H1 (cell line): Measurements from ENCODE around the gene ADRB1. TPM values are rescaled to one million over a fixed set of nuclear protein-coding genes. Genes with fewer than 3 reads are reported as not detected.

Experiments
- CTCF ChIA-PET: fragments of 300-600 bp; sonication (Branson Sonifier 250); formaldehyde crosslinking; loops from one replicate; lab custom pipeline; 2021; ENCODE audit not compliant: partially characterized antibody; lab: Charles Lee
- POLR2A ChIA-PET: fragments of 300-600 bp; sonication (Branson Sonifier 250); formaldehyde crosslinking; loops from one replicate; lab custom pipeline; 2021; ENCODE audit warnings: inconsistent platforms; ENCODE audit not compliant: partially characterized antibody; lab: Charles Lee
- DNase-seq, 2 experiments: peaks; one replicate each; pipeline versions ENCODE4 v3.0.0 to v3.0.0-alpha.2; 2010 to 2022; ENCODE audit warnings: low spot score in 2 of 2, low read depth in 1 of 2, mixed read lengths in 1 of 2
- FAIRE-seq: peaks from 2 replicates; lab custom pipeline; 2011; peaks lifted over from hg19 to GRCh38; lab: Jason Lieb, UNC
- H2AFZ ChIP-seq: 2 replicates; pipeline ENCODE4 v1.8.1; 2012; ENCODE audit warnings: low read length, inconsistent platforms
- H2AK5ac ChIP-seq: 2 replicates; pipeline ENCODE4 v1.6.1; 2013; ENCODE audit warnings: low read depth, low read length
- H2BK120ac ChIP-seq: replicated peaks from 2 replicates; pipeline ENCODE3; 2013; ENCODE audit warnings: low read depth, low read length, inconsistent platforms
- H2BK12ac ChIP-seq: 2 replicates; pipeline ENCODE4 v1.6.1; 2013; ENCODE audit warnings: low read depth, low read length
- H2BK15ac ChIP-seq: 2 replicates; pipeline ENCODE4 v1.6.1; 2013; ENCODE audit warnings: low read length
- H2BK20ac ChIP-seq: 2 replicates; pipeline ENCODE4 v1.6.1; 2013; ENCODE audit warnings: low read length
- H2BK5ac ChIP-seq: 2 replicates; pipeline ENCODE4 v1.6.1; 2013; ENCODE audit warnings: low read depth, low read length
- H3K14ac ChIP-seq: 2 replicates; pipeline ENCODE4 v1.6.1; 2013; ENCODE audit warnings: inconsistent platforms; ENCODE audit not compliant: insufficient read length
- H3K18ac ChIP-seq: 2 replicates; pipeline ENCODE4 v1.6.1; 2013; ENCODE audit warnings: low read length; ENCODE audit errors: extremely low read depth
- H3K23ac ChIP-seq: 2 replicates; pipeline ENCODE4 v1.6.1; 2013; ENCODE audit warnings: inconsistent platforms; ENCODE audit not compliant: insufficient read length
- H3K23me2 ChIP-seq: 2 replicates; pipeline ENCODE4 v1.6.1; 2013; ENCODE audit warnings: low read depth, low read length
- H3K27ac ChIP-seq: 2 replicates; pipeline ENCODE4 v1.6.1; 2011; ENCODE audit warnings: low read depth, low read length, inconsistent platforms
- H3K27me3 ChIP-seq, 4 experiments: replicated peaks in 1 of 4; 1 replicate in 1 of 4; 2 replicates in 3 of 4; pipeline versions ENCODE4 v1.6.1 to v1.8.1; 2011 to 2013; ENCODE audit warnings: low read length in 3 of 4, mild to moderate bottlenecking in 3 of 4, inconsistent platforms in 2 of 4, mixed read lengths in 2 of 4, moderate library complexity in 1 of 4; ENCODE audit not compliant: control insufficient read depth in 3 of 4, insufficient read depth in 3 of 4; ENCODE audit errors: extremely low read depth in 1 of 4
- H3K36me3 ChIP-seq, 4 experiments: 2 replicates each; pipeline versions ENCODE4 v1.6.1 to v1.8.1; 2011 to 2013; ENCODE audit warnings: mild to moderate bottlenecking in 4 of 4, low read length in 3 of 4, moderate library complexity in 2 of 4, control low read depth in 1 of 4, inconsistent platforms in 1 of 4; ENCODE audit not compliant: insufficient read depth in 4 of 4, control insufficient read depth in 2 of 4
- H3K4ac ChIP-seq: replicated peaks from 2 replicates; pipeline ENCODE3; 2013; ENCODE audit warnings: low read length, low read depth, mixed read lengths, inconsistent platforms; ENCODE audit not compliant: insufficient read length
- H3K4me1 ChIP-seq, 4 experiments: replicated peaks in 1 of 4; 1 replicate in 1 of 4; 2 replicates in 3 of 4; pipeline versions ENCODE4 v1.6.1 to v1.8.1; 2011 to 2013; ENCODE audit warnings: low read length in 3 of 4, inconsistent platforms in 2 of 4, mixed read lengths in 1 of 4; ENCODE audit not compliant: insufficient read depth in 4 of 4, control insufficient read depth in 3 of 4
- H3K4me2 ChIP-seq, 2 experiments: 2 replicates each; pipeline versions ENCODE4 v1.6.1 to v1.8.1; 2011 to 2013; ENCODE audit warnings: low read depth in 2 of 2, low read length in 2 of 2, control low read depth in 1 of 2, inconsistent platforms in 1 of 2, mild to moderate bottlenecking in 1 of 2; ENCODE audit not compliant: insufficient read depth in 1 of 2
- H3K4me3 ChIP-seq, 4 experiments: fragments of 200-600, 300-600 bp in 1 of 4; sonication (generic), shearing (Covaris generic), sonication (Bioruptor Twin) in 1 of 4; 2 replicates each; pipeline versions ENCODE4 v1.5.1 to v1.8.1; 2011 to 2016; ENCODE audit warnings: low read length in 4 of 4, low read depth in 3 of 4, control low read depth in 2 of 4, inconsistent platforms in 2 of 4, mild to moderate bottlenecking in 2 of 4, mixed read lengths in 1 of 4, moderate library complexity in 1 of 4; ENCODE audit not compliant: insufficient read depth in 2 of 4; ENCODE audit errors: extremely low read depth in 1 of 4
- H3K56ac ChIP-seq: replicated peaks from 2 replicates; pipeline ENCODE3; 2013; ENCODE audit warnings: low read depth, mild to moderate bottlenecking, mixed read lengths, low read length, inconsistent platforms; ENCODE audit not compliant: insufficient read length
- H3K79me1 ChIP-seq: 2 replicates; pipeline ENCODE4 v1.6.1; 2013; ENCODE audit warnings: low read depth, low read length, control low read depth
- H3K79me2 ChIP-seq, 2 experiments: 2 replicates each; pipeline versions ENCODE4 v1.6.1 to v1.8.1; 2012 to 2013; ENCODE audit warnings: low read length in 2 of 2, mild to moderate bottlenecking in 2 of 2, inconsistent platforms in 1 of 2; ENCODE audit not compliant: insufficient read depth in 2 of 2, control insufficient read depth in 1 of 2
- H3K9ac ChIP-seq, 4 experiments: replicated peaks in 1 of 4; 1 replicate in 1 of 4; 2 replicates in 3 of 4; pipeline versions ENCODE4 v1.6.1 to v1.8.1; 2011 to 2013; ENCODE audit warnings: low read depth in 3 of 4, low read length in 3 of 4, control low read depth in 2 of 4, mild to moderate bottlenecking in 2 of 4, moderate library complexity in 2 of 4, inconsistent platforms in 1 of 4; ENCODE audit errors: extremely low read depth in 1 of 4
- H3K9me3 ChIP-seq, 2 experiments: 2 replicates each; pipeline versions ENCODE4 v1.6.1 to v1.8.1; 2012 to 2013; ENCODE audit warnings: mild to moderate bottlenecking in 2 of 2, moderate library complexity in 2 of 2, control low read depth in 1 of 2, inconsistent platforms in 1 of 2, low read depth in 1 of 2, low read length in 1 of 2, mixed read lengths in 1 of 2; ENCODE audit not compliant: insufficient read depth in 2 of 2
- H4K20me1 ChIP-seq, 2 experiments: replicated peaks in 1 of 2; 2 replicates each; pipeline versions ENCODE3 to v1.8.1; 2011 to 2013; ENCODE audit warnings: inconsistent platforms in 2 of 2, low read length in 2 of 2, mild to moderate bottlenecking in 1 of 2; ENCODE audit not compliant: insufficient read depth in 2 of 2, control insufficient read depth in 1 of 2
- H4K5ac ChIP-seq: 2 replicates; pipeline ENCODE4 v1.6.1; 2013; ENCODE audit warnings: low read length, low read depth, mixed read lengths, inconsistent platforms; ENCODE audit not compliant: insufficient read length
- H4K8ac ChIP-seq: 2 replicates; pipeline ENCODE4 v1.8.0; 2013; ENCODE audit warnings: mild to moderate bottlenecking, moderate library complexity, low read length, inconsistent platforms; ENCODE audit not compliant: insufficient read depth; ENCODE audit errors: extremely low read depth
- H4K91ac ChIP-seq: replicated peaks from 2 replicates; pipeline ENCODE3; 2013; ENCODE audit warnings: low read length, mixed read lengths, inconsistent platforms; ENCODE audit not compliant: insufficient read length
- SP4 ChIP-seq: IDR thresholded peaks from 2 replicates; pipeline ENCODE4 v1.6.1; 2012; ENCODE audit warnings: low read length, inconsistent platforms
- WGBS, 2 experiments: shearing (Covaris generic) in 1 of 2; methylation state at CpG; one replicate each; pipeline versions ENCODE4 v1.1.6 to v1.1.7; 2013 to 2015; ENCODE audit warnings: low lambda C conversion rate in 2 of 2, mixed read lengths in 2 of 2, inconsistent platforms in 1 of 2, low coverage in 1 of 2, missing lambda C conversion rate in 1 of 2; ENCODE audit not compliant: insufficient replicate concordance in 2 of 2, insufficient coverage in 1 of 2, insufficient read length in 1 of 2; ENCODE audit errors: extremely low coverage in 1 of 2, missing lambda C conversion rate in 1 of 2; 5-methylcytosine and 5-hydroxymethylcytosine counted together
- polyA plus RNA-seq, 7 experiments: library from polyadenylated mRNA; depleted of rRNA in 3 of 7; stranded (reverse) in 5 of 7; unstranded in 2 of 7; fragments of >200 nt in 5 of 7; fragments of 200-250 nt in 2 of 7; gene quantifications; 1 replicate in 5 of 7; 2 replicates in 1 of 7; 4 replicates in 1 of 7; pipeline versions ENCODE4 v1.2.1 to v1.2.3, GENCODE V29; 2011 to 2013; ENCODE audit warnings: missing spikeins in 2 of 7, mixed read lengths in 2 of 7
- total RNA-seq: library from RNA; stranded (reverse); fragmentation: NEBNext Ultra II Directional; extraction: Animal tissue kit (Norgen Biotek cat#: 25700); gene quantifications from 2 replicates; pipeline ENCODE4 v1.2.1, GENCODE V29; 2021

The ADRB1 gene
- total and polyA plus RNA-seq, 2 of the 8 experiments (the other 6 are each of a cell fraction or from before 2014, with no cell fraction given): 0.14 to 0.48 TPM

- Histone ChIP-seq H2AFZ (no peak overlapping the region), H3K23ac (no peak overlapping the region), H3K4me2 (no peak overlapping the region), H3K14ac (no peak overlapping the region), H3K56ac (no peak overlapping the region), H3K9me3 (no peaks in the 10 kb centered on the region), H2BK120ac (no peak overlapping the region), H4K20me1 (no peaks in the 10 kb centered on the region), H3K18ac (no peak overlapping the region), H4K91ac (no peak overlapping the region), H4K8ac (no peak overlapping the region), H3K27me3 (no peaks in the 10 kb centered on the region; a peak in 1 of 7 replicates), H4K5ac (no peak overlapping the region), H3K9ac (no peak overlapping the region), H3K27ac (no peak overlapping the region), H3K79me2 (no peaks in the 10 kb centered on the region), H3K4ac (no peak overlapping the region), H2BK12ac (no peak overlapping the region), H3K23me2 (no peaks in the 10 kb centered on the region), H2BK15ac (no peak overlapping the region), H2AK5ac (no peak overlapping the region), H3K4me1 (peaks cover 0 to 4% (median 0%) of the 10 kb centered on the region in 4 experiments; a peak in 3 of 7 replicates), H2BK20ac (no peak overlapping the region), H3K36me3 (no peaks in the 10 kb centered on the region), H2BK5ac (no peak overlapping the region), H3K79me1 (no peaks in the 10 kb centered on the region), H3K4me3 (no peak overlapping the region)
- CTCF ChIA-PET: interaction anchor here (2.1 kb wide), 1 partner anchor 29 kb away, joined by 6 read pairs; no protein-coding TSS in a partner anchor
- TF ChIP-seq SP4: no peak
- DNase-seq (no peak), FAIRE-seq (no peak)
- POLR2A ChIA-PET: no interaction called here
- WGBS, 2 experiments: 80% methylated on average over 1 of the region's 1 CpG; no CpG with 5 or more reads in 1 of the 2 experiments
Measured at GRCh38 chr10:114058297-114058696, 14.6 kb downstream of the ADRB1 start.
